Measurements from ENCODE around the gene SENP6.

The SENP6 gene

GRCh38 chr6:75657327-75657726 lies 55.6 kb downstream of the SENP6 start:
- ATAC-seq = 0 out of 3 replicates have a peak, but pooled peaks have one; percentile 21
- TF ChIP-seq CSRNP3 (CRISPR knock-in tag; IDR thresholded peaks at IDR 0.05) (no peak), PATZ1 (CRISPR knock-in tag; IDR thresholded peaks at IDR 0.05; ENCODE audit: borderline replicate concordance) (no peak), TOX (CRISPR knock-in tag; IDR thresholded peaks at IDR 0.05; ENCODE audit: borderline replicate concordance) (no peak), ZC3H10 (CRISPR knock-in tag; IDR thresholded peaks at IDR 0.05) (no peak), OSR1 (CRISPR knock-in tag; IDR thresholded peaks at IDR 0.05) (no peak), RARB (CRISPR knock-in tag; IDR thresholded peaks at IDR 0.05) (no peak), ISL1 (CRISPR knock-in tag; IDR thresholded peaks at IDR 0.05) (no peak), POU6F1 (CRISPR knock-in tag; IDR thresholded peaks at IDR 0.05; ENCODE audit: borderline replicate concordance, low read depth) (no peak), CREB5 (CRISPR knock-in tag; IDR thresholded peaks at IDR 0.05; ENCODE audit: low read depth) (no peak), ESRRG (CRISPR knock-in tag; IDR thresholded peaks at IDR 0.05) (no peak), ZFP30 (CRISPR knock-in tag; IDR thresholded peaks at IDR 0.05) (no peak), TCF4 (CRISPR knock-in tag; IDR thresholded peaks at IDR 0.05; ENCODE audit: borderline replicate concordance) (no peak)

- TF ChIP-seq ZFP3 (CRISPR knock-in tag; IDR thresholded peaks at IDR 0.05) (no peak), TOX (CRISPR knock-in tag; IDR thresholded peaks at IDR 0.05; ENCODE audit: borderline replicate concordance) (no peak), ZNF8 (CRISPR knock-in tag; IDR thresholded peaks at IDR 0.05) (no peak), ISL1 (CRISPR knock-in tag; IDR thresholded peaks at IDR 0.05) (no peak), SNAI2 (CRISPR knock-in tag; IDR thresholded peaks at IDR 0.05) (no peak), OSR1 (CRISPR knock-in tag; IDR thresholded peaks at IDR 0.05) (no peak), ZNF70 (CRISPR knock-in tag; IDR thresholded peaks at IDR 0.05) (no peak), ZFP30 (CRISPR knock-in tag; IDR thresholded peaks at IDR 0.05) (no peak), CSRNP3 (CRISPR knock-in tag; IDR thresholded peaks at IDR 0.05) (no peak), PATZ1 (CRISPR knock-in tag; IDR thresholded peaks at IDR 0.05; ENCODE audit: borderline replicate concordance) (no peak), ARNTL (CRISPR knock-in tag; IDR thresholded peaks at IDR 0.05; ENCODE audit: borderline replicate concordance, low read depth) (no peak), PPARA (CRISPR knock-in tag; IDR thresholded peaks at IDR 0.05; ENCODE audit: borderline replicate concordance) (no peak)
- ATAC-seq = no peak
These were observed 64.9 kb downstream of the SENP6 start for GRCh38 chr6:75666592-75666991.

- TF ChIP-seq ZFP30 (CRISPR knock-in tag; IDR thresholded peaks at IDR 0.05) (no peak), ARNTL (CRISPR knock-in tag; IDR thresholded peaks at IDR 0.05; ENCODE audit: borderline replicate concordance, low read depth) (no peak), CREB5 (CRISPR knock-in tag; IDR thresholded peaks at IDR 0.05; ENCODE audit: low read depth) (no peak), BACH2 (CRISPR knock-in tag; IDR thresholded peaks at IDR 0.05; ENCODE audit: borderline replicate concordance) (no peak), TCF4 (CRISPR knock-in tag; IDR thresholded peaks at IDR 0.05; ENCODE audit: borderline replicate concordance) (no peak), ZC3H10 (CRISPR knock-in tag; IDR thresholded peaks at IDR 0.05) (no peak), ZNF70 (CRISPR knock-in tag; IDR thresholded peaks at IDR 0.05) (no peak), ZNF565 (CRISPR knock-in tag; conservative IDR thresholded peaks at IDR 0.05; ENCODE audit: low read depth) (no peak), OSR1 (CRISPR knock-in tag; IDR thresholded peaks at IDR 0.05) (no peak), ISL1 (CRISPR knock-in tag; IDR thresholded peaks at IDR 0.05) (no peak)
- ATAC-seq = no peak
These were observed 72.2 kb downstream of the SENP6 start for GRCh38 chr6:75673884-75674283.
